Neural cell (in vitro differentiated cells): ENCODE measurements around the gene MED16. TPM values are rescaled to one million over a fixed set of nuclear protein-coding genes. Genes with fewer than 3 reads are reported as not detected.

ENCODE experiments used
- H2AFZ ChIP-seq: fragments of 200-600, 300-800 bp; sonication (generic), shearing (Covaris generic); 2 replicates; pipeline ENCODE4 v1.6.0; 2014; ENCODE audit warnings: low read depth, mild to moderate bottlenecking, antibody characterized with exemption, low read length, moderate library complexity
- H3F3A ChIP-seq: fragments of 200-600 bp; shearing (Covaris generic); 2 replicates; pipeline ENCODE4 v1.6.1; 2016; ENCODE audit warnings: mild to moderate bottlenecking, moderate library complexity, mixed read lengths, antibody characterized with exemption, low read length; ENCODE audit not compliant: insufficient read depth, poor library complexity, severe bottlenecking
- H3K27ac ChIP-seq: fragments of 200-600, 300-800 bp; sonication (generic), shearing (Covaris generic); 2 replicates; pipeline ENCODE4 v1.5.1; 2014; ENCODE audit warnings: mild to moderate bottlenecking, low read length, moderate library complexity
- H3K27me3 ChIP-seq: fragments of 300-800, 200-600 bp; sonication (generic), shearing (Covaris generic); 2 replicates; pipeline ENCODE4 v1.6.0; 2014; ENCODE audit warnings: mild to moderate bottlenecking, low read depth, low read length, moderate library complexity; ENCODE audit not compliant: insufficient read depth
- H3K36me3 ChIP-seq: fragments of 300-800, 200-600 bp; sonication (generic), shearing (Covaris generic); 2 replicates; pipeline ENCODE4 v1.5.1; 2014; ENCODE audit warnings: mild to moderate bottlenecking, antibody characterized with exemption, low read length, moderate library complexity; ENCODE audit not compliant: insufficient read depth
- H3K4me2 ChIP-seq: fragments of 300-800, 200-600 bp; sonication (generic), shearing (Covaris generic); 2 replicates; pipeline ENCODE4 v1.6.0; 2014; ENCODE audit warnings: mild to moderate bottlenecking, low read length
- H3K4me3 ChIP-seq: fragments of 300-800, 200-600 bp; sonication (generic), shearing (Covaris generic); 2 replicates; pipeline ENCODE4 v1.5.1; 2014; ENCODE audit warnings: mild to moderate bottlenecking, low read length, moderate library complexity
- H3K79me2 ChIP-seq: fragments of 200-600 bp; shearing (Covaris generic); replicated peaks from 2 replicates; pipeline ENCODE4 v1.6.0; 2014; ENCODE audit warnings: mild to moderate bottlenecking, low read length, moderate library complexity; ENCODE audit not compliant: insufficient read depth
- H3K9ac ChIP-seq: fragments of 300-800, 200-600 bp; sonication (generic), shearing (Covaris generic); 2 replicates; pipeline ENCODE4 v1.6.1; 2016; ENCODE audit warnings: mild to moderate bottlenecking, low read length, mixed read lengths
- H3K9me2 ChIP-seq: fragments of 200-600 bp; shearing (Covaris generic); 2 replicates; pipeline ENCODE4 v1.6.1; 2016; ENCODE audit warnings: mild to moderate bottlenecking, low read length, mixed read lengths; ENCODE audit not compliant: insufficient read depth
- H3K9me3 ChIP-seq: fragments of 200-600, 300-800 bp; sonication (generic), shearing (Covaris generic); 2 replicates; pipeline ENCODE4 v1.6.1; 2016; ENCODE audit warnings: mild to moderate bottlenecking, mixed run types, low read length, moderate library complexity, mixed read lengths
- H4K20me1 ChIP-seq: fragments of 200-600 bp; shearing (Covaris generic); 2 replicates; pipeline ENCODE4 v1.6.1; 2016; ENCODE audit warnings: mild to moderate bottlenecking, mixed run types; ENCODE audit not compliant: insufficient read depth
- CTCF ChIP-seq: fragments of 450-650 bp; IDR thresholded peaks from 2 replicates; pipeline ENCODE4 v1.5.1; 2014; ENCODE audit warnings: antibody characterized with exemption, mild to moderate bottlenecking, moderate library complexity; ENCODE audit not compliant: poor library complexity, severe bottlenecking
- EP300 ChIP-seq: fragments of 450-650 bp; conservative IDR thresholded peaks from 2 replicates; pipeline ENCODE4 v1.6.1; 2014; ENCODE audit warnings: antibody characterized with exemption, mild to moderate bottlenecking, moderate library complexity; ENCODE audit not compliant: poor library complexity, severe bottlenecking
- EZH2 ChIP-seq: fragments of 200-600, 300-800 bp; shearing (Covaris generic), sonication (generic); IDR thresholded peaks from 2 replicates; pipeline ENCODE4 v1.6.1; 2014; ENCODE audit warnings: antibody characterized with exemption, low read length, borderline replicate concordance, mild to moderate bottlenecking; ENCODE audit not compliant: insufficient read depth, poor library complexity, severe bottlenecking
- POLR2AphosphoS5 ChIP-seq: IDR thresholded peaks from 2 replicates; pipeline ENCODE4 v1.6.1; 2012
- SMC3 ChIP-seq: fragments of 450-650 bp; conservative IDR thresholded peaks from 2 replicates; pipeline ENCODE4 v1.6.1; 2014; ENCODE audit warnings: antibody characterized with exemption, mild to moderate bottlenecking, moderate library complexity; ENCODE audit not compliant: poor library complexity
- TAF1 ChIP-seq: IDR thresholded peaks from 2 replicates; pipeline ENCODE4 v1.6.1; 2012; ENCODE audit warnings: low read depth
- polyA plus RNA-seq: library from polyadenylated mRNA; depleted of rRNA; stranded (reverse); fragments of >200 nt; gene quantifications from 2 replicates; pipeline ENCODE4 v1.2.3, GENCODE V29; 2014
- TF ChIP-seq, protein P1 (sequence below): IDR thresholded peaks from 2 replicates; pipeline ENCODE4 v1.6.1; 2012; ENCODE audit warnings: borderline replicate concordance

MED16 gene
- polyA plus RNA-seq, 1 donor from 2014 or later = 13.3 TPM

DNA sequence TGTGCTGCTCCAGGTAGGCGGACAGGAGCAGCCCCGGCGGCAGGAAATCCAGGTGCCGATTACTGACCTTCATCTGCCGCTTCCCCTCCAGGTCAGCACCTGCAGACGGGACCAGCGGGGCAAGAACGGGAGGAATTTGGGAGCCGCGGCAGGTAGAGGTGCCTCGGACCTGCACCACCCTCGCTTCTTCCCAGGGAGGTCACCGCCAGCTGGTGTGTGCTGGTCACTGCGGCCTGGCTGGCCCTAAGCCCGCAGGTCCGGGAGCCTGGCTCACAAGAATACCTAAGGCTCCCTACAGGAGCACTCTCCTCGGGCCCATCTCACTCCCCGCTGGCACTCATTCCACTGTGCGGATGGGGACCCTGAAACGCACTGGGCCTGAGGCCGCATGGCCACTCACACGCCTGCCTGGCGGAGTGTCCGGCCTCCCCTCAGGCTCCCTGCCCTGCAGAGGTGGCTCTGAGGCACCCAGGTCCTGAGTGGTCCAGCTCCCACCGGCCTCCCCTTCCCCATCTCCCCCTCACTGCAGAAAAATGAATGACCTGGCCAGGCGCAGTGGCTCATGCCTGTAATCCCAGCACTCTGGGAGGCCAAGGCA lies 4.6 kb upstream of the MED16 start:
- no peaks in the 10 kb centered on the region for H3K9me2 ChIP-seq
- no peaks in the 10 kb centered on the region for H3K9me3 ChIP-seq
- no peak overlapping the region for H3K4me2 ChIP-seq
- no peaks in the 10 kb centered on the region for H3K27me3 ChIP-seq
- H3K4me3 ChIP-seq = no peak overlapping the region
- TF ChIP-seq, protein P1, sequence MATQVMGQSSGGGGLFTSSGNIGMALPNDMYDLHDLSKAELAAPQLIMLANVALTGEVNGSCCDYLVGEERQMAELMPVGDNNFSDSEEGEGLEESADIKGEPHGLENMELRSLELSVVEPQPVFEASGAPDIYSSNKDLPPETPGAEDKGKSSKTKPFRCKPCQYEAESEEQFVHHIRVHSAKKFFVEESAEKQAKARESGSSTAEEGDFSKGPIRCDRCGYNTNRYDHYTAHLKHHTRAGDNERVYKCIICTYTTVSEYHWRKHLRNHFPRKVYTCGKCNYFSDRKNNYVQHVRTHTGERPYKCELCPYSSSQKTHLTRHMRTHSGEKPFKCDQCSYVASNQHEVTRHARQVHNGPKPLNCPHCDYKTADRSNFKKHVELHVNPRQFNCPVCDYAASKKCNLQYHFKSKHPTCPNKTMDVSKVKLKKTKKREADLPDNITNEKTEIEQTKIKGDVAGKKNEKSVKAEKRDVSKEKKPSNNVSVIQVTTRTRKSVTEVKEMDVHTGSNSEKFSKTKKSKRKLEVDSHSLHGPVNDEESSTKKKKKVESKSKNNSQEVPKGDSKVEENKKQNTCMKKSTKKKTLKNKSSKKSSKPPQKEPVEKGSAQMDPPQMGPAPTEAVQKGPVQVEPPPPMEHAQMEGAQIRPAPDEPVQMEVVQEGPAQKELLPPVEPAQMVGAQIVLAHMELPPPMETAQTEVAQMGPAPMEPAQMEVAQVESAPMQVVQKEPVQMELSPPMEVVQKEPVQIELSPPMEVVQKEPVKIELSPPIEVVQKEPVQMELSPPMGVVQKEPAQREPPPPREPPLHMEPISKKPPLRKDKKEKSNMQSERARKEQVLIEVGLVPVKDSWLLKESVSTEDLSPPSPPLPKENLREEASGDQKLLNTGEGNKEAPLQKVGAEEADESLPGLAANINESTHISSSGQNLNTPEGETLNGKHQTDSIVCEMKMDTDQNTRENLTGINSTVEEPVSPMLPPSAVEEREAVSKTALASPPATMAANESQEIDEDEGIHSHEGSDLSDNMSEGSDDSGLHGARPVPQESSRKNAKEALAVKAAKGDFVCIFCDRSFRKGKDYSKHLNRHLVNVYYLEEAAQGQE = no peak
- TF ChIP-seq POLR2AphosphoS5 (no peak), EP300 (no peak), EZH2 (no peak)
- no peaks in the 10 kb centered on the region for H3K36me3 ChIP-seq
- no peak overlapping the region for H3K27ac ChIP-seq
- H3F3A ChIP-seq = no peaks in the 10 kb centered on the region
- H4K20me1 ChIP-seq = no peaks in the 10 kb centered on the region
- H3K9ac ChIP-seq = no peak overlapping the region
- no peaks in the 10 kb centered on the region for H3K79me2 ChIP-seq
- H2AFZ ChIP-seq = no peak overlapping the region

DNA sequence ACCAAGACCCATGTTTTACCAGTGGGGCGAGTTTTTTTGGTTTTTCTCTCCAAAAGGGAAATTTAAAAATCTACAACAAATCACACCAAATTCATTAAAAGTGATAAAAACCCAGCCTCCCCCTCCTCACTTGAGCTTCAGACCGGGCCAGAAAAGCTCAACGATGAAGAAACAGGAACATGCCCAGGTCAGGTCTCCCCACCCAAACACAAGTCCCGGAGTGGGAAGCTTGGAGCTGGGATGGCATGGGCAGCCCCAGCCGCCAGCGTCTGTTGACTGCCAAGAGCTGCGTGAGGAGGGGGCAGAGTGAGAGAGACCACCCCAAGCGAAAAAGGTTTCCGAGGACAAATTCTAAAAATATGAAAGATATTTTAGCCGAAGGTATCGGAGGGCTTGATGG lies 4.0 kb upstream of the MED16 start:
- no peak overlapping the region for H3K27ac ChIP-seq
- H3K9me3 ChIP-seq = no peaks in the 10 kb centered on the region
- H2AFZ ChIP-seq = no peak overlapping the region
- H3K36me3 ChIP-seq = no peaks in the 10 kb centered on the region
- H4K20me1 ChIP-seq = no peaks in the 10 kb centered on the region
- no peak overlapping the region for H3K4me2 ChIP-seq
- TF ChIP-seq TAF1 (no peak), CTCF (no peak), EZH2 (no peak), POLR2AphosphoS5 (no peak), EP300 (no peak), SMC3 (no peak)
- TF ChIP-seq, protein P1 = no peak
- H3K9me2 ChIP-seq = no peaks in the 10 kb centered on the region
- H3K27me3 ChIP-seq = no peaks in the 10 kb centered on the region
- peaks cover 5% of the 10 kb centered on the region for H3K79me2 ChIP-seq
- H3F3A ChIP-seq = no peaks in the 10 kb centered on the region
- no peak overlapping the region for H3K4me3 ChIP-seq
- no peak overlapping the region for H3K9ac ChIP-seq
